Liver (tissue), 9 donors: ENCODE results near the gene CTNNA1. TPM values are rescaled to one million over a fixed set of nuclear protein-coding genes. Genes with fewer than 3 reads are reported as not detected.

Experiments used
- DNase-seq: peaks from one replicate; pipeline ENCODE4 v3.0.0-alpha.2; 2017; ENCODE audit warnings: low spot score
- H3K27ac ChIP-seq, 2 donors: one replicate each; pipeline ENCODE4 v1.7.0; 2013; ENCODE audit warnings: inconsistent platforms in 2 of 2, low read length in 2 of 2, control low read depth in 1 of 2, low read depth in 1 of 2, mild to moderate bottlenecking in 1 of 2
- H3K27me3 ChIP-seq, 4 donors: one replicate each; pipeline versions ENCODE4 v1.6.1 to v1.7.0; 2013; ENCODE audit warnings: low read length in 3 of 4, inconsistent platforms in 1 of 4, mild to moderate bottlenecking in 1 of 4, moderate library complexity in 1 of 4; ENCODE audit not compliant: control insufficient read depth in 4 of 4, insufficient read depth in 4 of 4
- H3K36me3 ChIP-seq, 4 donors: one replicate each; pipeline versions ENCODE4 v1.6.1 to v1.7.0; 2013; ENCODE audit warnings: low read length in 3 of 4, mild to moderate bottlenecking in 3 of 4, low read depth in 1 of 4, moderate library complexity in 1 of 4; ENCODE audit not compliant: control insufficient read depth in 4 of 4, insufficient read depth in 3 of 4
- H3K4me1 ChIP-seq, 4 donors: one replicate each; pipeline versions ENCODE4 v1.6.1 to v1.7.0; 2013; ENCODE audit warnings: low read length in 3 of 4, mild to moderate bottlenecking in 3 of 4, moderate library complexity in 1 of 4; ENCODE audit not compliant: control insufficient read depth in 4 of 4, insufficient read depth in 4 of 4
- H3K4me3 ChIP-seq, 3 donors: one replicate each; pipeline versions ENCODE4 v1.6.1 to v1.7.0; 2013; ENCODE audit warnings: low read length in 3 of 3, control low read depth in 1 of 3, low read depth in 1 of 3, mild to moderate bottlenecking in 1 of 3
- H3K9ac ChIP-seq, 2 donors: one replicate each; pipeline ENCODE4 v1.7.0; 2013; ENCODE audit warnings: low read length in 2 of 2, mild to moderate bottlenecking in 2 of 2, moderate library complexity in 2 of 2, control low read depth in 1 of 2, low read depth in 1 of 2
- H3K9me3 ChIP-seq, 4 donors: one replicate each; pipeline versions ENCODE4 v1.6.1 to v1.7.0; 2013; ENCODE audit warnings: low read length in 3 of 4; ENCODE audit not compliant: control insufficient read depth in 4 of 4
- ATF3 ChIP-seq: IDR thresholded peaks from 2 replicates; pipeline ENCODE4 v1.6.1; 2016; ENCODE audit warnings: antibody characterized with exemption
- CTCF ChIP-seq: fragments of 150-350 bp; IDR thresholded peaks from 2 replicates; pipeline ENCODE4 v1.5.1; 2017; ENCODE audit warnings: improper control_type of control experiment, low read depth, low read length; ENCODE audit not compliant: missing input control
- FOXA1 ChIP-seq: IDR thresholded peaks from 2 replicates; pipeline ENCODE4 v1.6.1; 2016; ENCODE audit warnings: antibody characterized with exemption
- GABPA ChIP-seq, 2 donors: IDR thresholded peaks in 1 of 2; conservative IDR thresholded peaks in 1 of 2; 2 replicates each; pipeline ENCODE4 v1.6.1; 2016; ENCODE audit warnings: antibody characterized with exemption in 2 of 2, mild to moderate bottlenecking in 1 of 2, moderate library complexity in 1 of 2
- HNF4A ChIP-seq, 2 donors: conservative IDR thresholded peaks; 2 replicates each; pipeline ENCODE4 v1.6.1; 2016; ENCODE audit warnings: antibody characterized with exemption in 2 of 2, mild to moderate bottlenecking in 2 of 2
- HNF4G ChIP-seq: IDR thresholded peaks from 2 replicates; pipeline ENCODE4 v1.6.1; 2016; ENCODE audit warnings: antibody characterized with exemption
- JUND ChIP-seq, 2 donors: IDR thresholded peaks; 2 replicates each; pipeline ENCODE4 v1.6.1; 2016; ENCODE audit warnings: antibody characterized with exemption in 2 of 2
- MAX ChIP-seq: IDR thresholded peaks from 2 replicates; pipeline ENCODE4 v1.6.1; 2016; ENCODE audit warnings: antibody characterized with exemption
- REST ChIP-seq: IDR thresholded peaks from 2 replicates; pipeline ENCODE4 v1.6.1; 2016; ENCODE audit warnings: antibody characterized with exemption, mild to moderate bottlenecking
- RXRA ChIP-seq, 2 donors: IDR thresholded peaks; 2 replicates each; pipeline ENCODE4 v1.6.1; 2017 to 2018; ENCODE audit warnings: antibody characterized with exemption in 2 of 2, mild to moderate bottlenecking in 1 of 2
- SP1 ChIP-seq: IDR thresholded peaks from 2 replicates; pipeline ENCODE4 v1.6.1; 2018; ENCODE audit warnings: antibody characterized with exemption, mild to moderate bottlenecking
- TAF1 ChIP-seq: conservative IDR thresholded peaks from 2 replicates; pipeline ENCODE4 v1.6.1; 2016; ENCODE audit warnings: antibody characterized with exemption, mild to moderate bottlenecking
- YY1 ChIP-seq: IDR thresholded peaks from 2 replicates; pipeline ENCODE4 v1.6.1; 2016; ENCODE audit warnings: antibody characterized with exemption, mild to moderate bottlenecking
- ZBTB33 ChIP-seq: IDR thresholded peaks from 2 replicates; pipeline ENCODE4 v1.6.1; 2016; ENCODE audit warnings: antibody characterized with exemption
- polyA plus RNA-seq, 2 donors: library from polyadenylated mRNA; stranded (reverse) in 1 of 2; unstranded in 1 of 2; fragments of 200-250 nt in 1 of 2; fragments of >200 nt in 1 of 2; fragmentation: Nextera tagmentation in 1 of 2; extraction: Ambion mirVana in 1 of 2; gene quantifications; one replicate each; pipeline versions ENCODE4 v1.2.1 to v1.2.3, GENCODE V29; 2013 to 2015
- total RNA-seq, 2 donors: library from RNA; depleted of rRNA; stranded (reverse); fragments of >200 nt; gene quantifications; one replicate each; pipeline ENCODE4 v1.2.3, GENCODE V29; 2014
- donor health status: healthy.
- donor health status: healthy.
- donor health status: healthy.
- donor health status: healthy.
- donor health status: healthy.

Gene CTNNA1
- total and polyA plus RNA-seq, 4 donors: 39.9 to 150 (median 103) TPM

GRCh38 chr5:138884554-138884953 lies 131.3 kb downstream of the CTNNA1 start:
- DNase-seq: no peak

GRCh38 chr5:138889994-138890393 lies 136.8 kb downstream of the CTNNA1 start:
- Histone ChIP-seq H3K4me3 (no peak overlapping the region), H3K27ac (no peak overlapping the region), H3K36me3 (peaks cover 14 to 42% (median 34%) of the 10 kb centered on the region in 4 donors), H3K9me3 (peaks cover 0 to 3% (median 0%) of the 10 kb centered on the region in 4 donors), H3K27me3 (no peaks in the 10 kb centered on the region), H3K4me1 (no peaks in the 10 kb centered on the region), H3K9ac (no peak overlapping the region)
- TF ChIP-seq RXRA (IDR thresholded peaks at IDR 0.05) (no peak), JUND (IDR thresholded peaks at IDR 0.05) (no peak), MAX (no peak), FOXA1 (no peak), HNF4A (conservative IDR thresholded peaks at IDR 0.05) (no peak)
- DNase-seq: no peak

More at GRCh38 chr5:138884554-138884953, 131.3 kb downstream of the CTNNA1 start:
- no peak overlapping the region for H3K9ac ChIP-seq
- H3K9me3 ChIP-seq: no peaks in the 10 kb centered on the region
- no peak overlapping the region for H3K27ac ChIP-seq
- H3K4me1 ChIP-seq: no peaks in the 10 kb centered on the region
- TF ChIP-seq HNF4A (conservative IDR thresholded peaks at IDR 0.05) (no peak), REST (no peak), SP1 (no peak), YY1 (no peak), RXRA (IDR thresholded peaks at IDR 0.05) (no peak), JUND (IDR thresholded peaks at IDR 0.05) (no peak), TAF1 (no peak), HNF4G (no peak), MAX (no peak), FOXA1 (no peak)
- no peaks in the 10 kb centered on the region for H3K27me3 ChIP-seq
- H3K4me3 ChIP-seq: no peak overlapping the region
- H3K36me3 ChIP-seq: peaks cover 12 to 22% (median 20%) of the 10 kb centered on the region in 4 donors

GRCh38 chr5:138890644-138891043 lies 137.4 kb downstream of the CTNNA1 start:
- no peak overlapping the region for H3K9ac ChIP-seq
- H3K4me1 ChIP-seq: no peaks in the 10 kb centered on the region
- no peak overlapping the region for H3K4me3 ChIP-seq
- peaks cover 0 to 3% (median 0%) of the 10 kb centered on the region in 4 donors for H3K9me3 ChIP-seq
- peaks cover 14 to 42% (median 34%) of the 10 kb centered on the region in 4 donors for H3K36me3 ChIP-seq
- H3K27ac ChIP-seq: no peak overlapping the region
- no peak for DNase-seq
- TF ChIP-seq CTCF (no peak), REST (no peak), ATF3 (no peak), JUND (IDR thresholded peaks at IDR 0.05) (no peak), YY1 (no peak), GABPA (IDR thresholded peaks at IDR 0.05 in 1 of 2, conservative IDR thresholded peaks at IDR 0.05 in 1 of 2) (no peak), ZBTB33 (no peak), RXRA (IDR thresholded peaks at IDR 0.05) (no peak), HNF4A (conservative IDR thresholded peaks at IDR 0.05) (no peak)
- no peaks in the 10 kb centered on the region for H3K27me3 ChIP-seq
